Measurements from ENCODE around the gene PLS3. TPM values are rescaled to one million over a fixed set of nuclear protein-coding genes. Genes with fewer than 3 reads are reported as not detected.

The PLS3 gene
- total RNA-seq, 1 donor = 5.1 TPM

DNA sequence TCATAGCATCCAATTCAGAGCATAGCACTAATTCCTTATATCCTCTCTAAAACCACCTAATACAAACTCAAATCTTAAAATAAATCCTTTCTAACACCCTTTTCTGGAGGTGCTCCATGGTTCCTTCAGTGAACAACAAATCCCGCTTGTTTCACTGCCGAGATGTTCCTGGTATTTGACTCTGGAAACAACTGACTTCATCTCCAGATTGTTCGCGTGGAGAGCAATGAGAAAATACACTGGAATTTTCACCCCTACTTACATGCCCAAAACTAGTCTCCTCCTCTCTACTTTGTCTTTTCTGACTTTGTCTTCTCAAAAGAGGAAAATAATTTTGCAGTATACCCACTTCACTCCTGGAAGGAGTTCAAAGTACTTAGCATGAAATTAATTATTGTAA lies 129.0 kb downstream of the PLS3 start:
- no peak for DNase-seq (ENCODE audit: low read depth in 2 of 3, low spot score in 2 of 3)

DNA sequence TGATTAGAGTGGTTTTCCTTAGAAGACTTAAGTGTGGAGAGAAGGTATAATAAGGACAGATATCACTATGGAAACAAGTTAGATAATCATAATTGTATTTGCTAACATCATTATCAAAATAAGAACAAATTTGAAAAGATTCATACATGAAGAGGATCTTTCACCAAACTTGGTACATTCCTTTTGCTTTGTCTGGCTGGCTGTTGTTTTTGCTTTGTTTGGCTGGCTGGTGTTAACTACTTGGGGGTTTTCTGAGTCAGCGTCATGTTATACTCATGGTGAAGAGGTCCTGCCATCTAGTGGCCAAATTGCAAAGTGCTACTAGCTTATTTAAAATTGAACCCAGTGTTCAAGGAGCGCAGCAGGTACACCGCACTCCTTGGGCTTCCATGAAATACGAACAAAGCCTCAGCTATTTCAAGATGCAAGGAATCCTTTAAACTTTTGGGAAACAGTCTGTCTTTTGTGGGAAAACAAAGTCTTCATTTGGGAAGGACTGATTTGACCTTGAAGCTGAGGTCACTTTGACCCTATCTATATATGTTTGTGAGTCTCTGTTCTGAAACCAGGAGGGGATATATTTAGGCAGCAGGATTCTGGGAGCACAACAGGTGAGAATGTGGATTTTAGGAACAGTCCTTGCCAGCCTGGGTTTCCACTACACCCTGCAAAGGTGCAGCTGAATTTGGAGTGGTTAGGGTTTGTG lies 129.7 kb downstream of the PLS3 start:
- peak; percentile 6 to 81 (median 51) for DNase-seq (ENCODE audit: low read depth in 2 of 3, low spot score in 2 of 3)

DNA sequence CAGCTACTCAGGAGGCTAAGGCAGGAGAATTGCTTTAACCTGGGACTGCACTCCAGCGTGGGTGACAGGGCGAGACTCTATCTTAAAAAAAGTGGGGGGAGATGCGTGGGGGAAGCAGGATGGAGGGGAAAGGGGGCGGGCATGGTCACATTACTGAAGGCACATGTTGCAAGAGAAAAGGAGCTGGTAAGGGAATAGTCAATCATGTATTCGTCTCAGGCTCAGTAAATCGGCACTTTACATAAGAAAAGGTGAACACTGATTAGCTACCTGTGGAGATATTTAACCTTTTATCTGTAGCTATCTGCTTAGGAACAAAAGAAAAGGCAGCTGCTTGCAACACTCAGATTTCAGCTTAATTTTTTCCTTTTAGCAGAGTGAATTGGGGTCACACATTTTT lies 132.5 kb downstream of the PLS3 start:
- DNase-seq (ENCODE audit: low read depth in 2 of 3, low spot score in 2 of 3) = no peak

DNA sequence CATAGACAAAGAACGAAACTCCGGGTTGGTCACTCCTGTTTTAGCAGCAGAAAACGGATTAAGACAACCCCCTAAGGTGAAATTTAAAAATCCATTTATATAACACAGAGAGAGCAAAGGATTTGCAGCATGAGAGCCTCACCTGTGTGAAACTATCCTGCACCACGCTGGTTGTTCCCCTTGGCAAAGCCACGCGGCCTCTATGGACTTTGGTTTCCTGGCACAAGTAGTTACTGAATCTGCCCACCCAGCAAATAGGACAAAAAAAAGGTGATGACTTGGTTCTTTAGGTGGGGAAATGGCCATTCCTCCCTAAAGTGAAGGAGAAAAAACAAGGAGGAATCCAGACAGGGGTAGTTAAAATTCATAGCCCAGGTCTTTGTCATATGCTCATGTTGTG lies 133.1 kb downstream of the PLS3 start:
- no peak for DNase-seq (ENCODE audit: low read depth in 2 of 3, low spot score in 2 of 3)

DNA sequence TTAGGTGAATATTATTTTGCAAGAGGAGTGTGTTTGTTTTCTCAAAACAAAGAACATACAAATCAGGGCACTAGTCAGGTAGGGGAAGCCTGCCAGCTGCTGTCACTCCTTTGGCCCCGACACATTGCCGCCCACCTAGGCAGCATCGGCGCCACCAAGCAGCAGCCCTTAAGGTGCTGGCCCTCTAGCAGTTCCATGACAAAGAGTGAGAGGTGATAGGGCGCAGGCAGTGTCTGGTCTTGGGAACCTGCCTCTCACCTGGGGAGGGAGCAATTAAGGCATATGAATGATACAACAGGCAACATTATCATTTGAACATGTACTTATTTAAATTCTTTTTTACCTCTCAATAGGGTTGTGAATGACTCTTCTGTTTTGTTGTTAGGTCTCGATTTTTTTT lies 135.1 kb downstream of the PLS3 start:
- DNase-seq (ENCODE audit: low read depth in 2 of 3, low spot score in 2 of 3) = no peak

DNA sequence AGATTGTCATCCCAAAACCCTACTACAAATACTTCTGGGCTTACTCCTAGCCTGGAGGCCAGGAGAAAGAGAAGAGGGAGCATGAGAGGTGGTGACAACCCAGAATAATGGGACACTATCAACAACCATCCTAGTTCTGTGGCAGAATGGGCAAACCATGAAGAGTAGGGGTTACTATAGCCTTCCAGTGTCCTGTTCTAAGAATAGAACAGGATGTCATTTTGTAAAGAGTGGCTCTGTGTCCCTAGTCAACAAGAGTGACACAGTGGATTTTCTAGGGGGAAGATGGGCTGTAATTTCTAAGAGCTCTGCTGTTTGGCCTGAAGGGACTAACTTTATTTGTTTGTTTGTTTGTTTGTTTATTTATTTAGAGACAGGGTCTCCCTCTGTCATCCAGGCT lies 136.0 kb downstream of the PLS3 start:
- no peak for DNase-seq (ENCODE audit: low read depth in 2 of 3, low spot score in 2 of 3)

DNA sequence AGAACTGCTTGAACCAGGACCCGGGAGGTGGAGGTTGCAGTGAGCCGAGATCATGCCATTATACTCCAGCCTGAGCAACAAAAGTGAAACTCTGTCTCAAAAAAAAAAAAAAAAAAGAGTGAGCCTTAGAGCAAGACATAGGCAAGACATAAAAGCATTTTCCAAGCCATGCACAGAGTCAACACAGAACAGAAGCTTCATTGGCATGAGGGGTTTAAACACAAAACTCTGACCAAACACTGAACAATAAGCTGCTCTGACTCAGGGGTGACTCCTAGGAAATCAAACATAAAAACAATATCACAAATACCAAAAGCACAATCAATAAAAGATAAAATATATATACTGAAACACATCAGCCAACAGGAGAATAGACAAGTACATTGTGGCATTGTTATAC lies 136.8 kb downstream of the PLS3 start:
- no peak for DNase-seq (ENCODE audit: low read depth in 2 of 3, low spot score in 2 of 3)

Small RNAs within 50 kb of the gene (small RNA-seq; reads per million reads assigned to genes)
- not detected for gene RF00264

All from hematopoietic multipotent progenitor cell (in vitro differentiated cells).